Skeletal muscle cell (primary cell): Measurements from ENCODE around the gene ZBTB47.

Source experiments
- DNase-seq: peaks from one replicate; pipeline ENCODE4 v3.0.0-alpha.2; 2010; ENCODE audit warnings: low read depth
- H3K4me3 ChIP-seq: 2 replicates; pipeline ENCODE4 v1.5.1; 2011; ENCODE audit warnings: low read depth, mild to moderate bottlenecking, control low read depth, low read length, moderate library complexity

ZBTB47 gene

DNA sequence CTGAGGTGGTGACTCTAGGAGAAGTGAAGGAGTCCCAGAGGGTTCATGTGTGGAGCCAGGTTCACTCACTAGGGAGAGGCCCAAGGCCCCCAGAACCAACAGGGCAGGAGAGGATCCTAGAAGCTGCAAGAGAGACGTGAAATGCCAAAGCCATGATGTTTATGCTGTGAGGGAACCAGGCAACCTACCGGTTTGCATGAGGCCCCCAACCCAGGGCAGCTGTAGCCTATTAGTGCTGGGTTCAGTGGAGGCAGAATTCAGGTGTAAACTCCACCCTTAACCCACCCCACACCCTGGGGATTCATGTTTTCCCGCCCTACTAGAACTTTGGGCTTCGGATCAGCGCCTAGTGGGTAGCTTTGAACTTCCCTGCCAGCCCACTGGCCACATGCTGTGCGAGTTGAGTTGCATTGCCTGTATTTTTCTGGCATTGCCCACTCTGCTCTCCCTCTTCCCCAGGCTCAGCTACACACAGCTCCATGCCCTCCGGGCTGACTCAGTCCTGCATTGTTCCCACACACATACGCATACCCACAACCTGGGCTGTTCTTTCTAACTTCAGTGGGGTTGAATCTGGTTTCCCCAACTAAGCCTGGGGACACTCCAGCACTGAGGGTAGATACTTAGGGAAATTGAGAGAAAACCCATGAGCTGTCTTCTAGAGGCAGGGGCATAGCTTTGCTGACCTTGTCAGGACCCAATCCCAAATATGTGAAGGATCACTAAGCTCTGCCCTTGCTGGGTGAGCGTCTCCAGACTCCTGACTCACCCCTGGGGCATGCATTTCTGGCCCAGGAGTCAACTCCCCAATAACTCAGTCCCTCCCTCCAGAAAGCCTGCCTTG lies 2.0 kb upstream of the ZBTB47 start:
- no peak overlapping the region for H3K4me3 ChIP-seq
- DNase-seq = no peak

DNA sequence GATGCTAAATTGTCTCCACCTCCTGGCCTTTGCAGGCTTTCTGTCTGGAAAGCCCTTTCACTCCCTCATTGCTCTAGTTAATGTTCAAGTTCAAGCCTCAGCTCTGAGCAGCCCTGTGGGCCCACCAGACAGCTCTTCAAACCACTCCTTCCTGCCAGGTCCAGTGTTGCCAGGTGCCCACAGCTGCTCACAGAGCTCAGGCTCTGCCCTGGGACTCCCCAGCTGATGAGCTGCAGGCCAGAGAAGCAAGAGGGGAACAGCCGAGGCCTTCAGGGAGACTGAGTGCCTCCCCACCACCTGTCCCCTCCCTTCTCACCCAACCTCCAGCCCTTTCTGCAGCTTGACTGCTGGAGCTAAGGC lies 1.3 kb upstream of the ZBTB47 start:
- H3K4me3 ChIP-seq = peak overlapping the region; percentile 90
- DNase-seq = no peak

DNA sequence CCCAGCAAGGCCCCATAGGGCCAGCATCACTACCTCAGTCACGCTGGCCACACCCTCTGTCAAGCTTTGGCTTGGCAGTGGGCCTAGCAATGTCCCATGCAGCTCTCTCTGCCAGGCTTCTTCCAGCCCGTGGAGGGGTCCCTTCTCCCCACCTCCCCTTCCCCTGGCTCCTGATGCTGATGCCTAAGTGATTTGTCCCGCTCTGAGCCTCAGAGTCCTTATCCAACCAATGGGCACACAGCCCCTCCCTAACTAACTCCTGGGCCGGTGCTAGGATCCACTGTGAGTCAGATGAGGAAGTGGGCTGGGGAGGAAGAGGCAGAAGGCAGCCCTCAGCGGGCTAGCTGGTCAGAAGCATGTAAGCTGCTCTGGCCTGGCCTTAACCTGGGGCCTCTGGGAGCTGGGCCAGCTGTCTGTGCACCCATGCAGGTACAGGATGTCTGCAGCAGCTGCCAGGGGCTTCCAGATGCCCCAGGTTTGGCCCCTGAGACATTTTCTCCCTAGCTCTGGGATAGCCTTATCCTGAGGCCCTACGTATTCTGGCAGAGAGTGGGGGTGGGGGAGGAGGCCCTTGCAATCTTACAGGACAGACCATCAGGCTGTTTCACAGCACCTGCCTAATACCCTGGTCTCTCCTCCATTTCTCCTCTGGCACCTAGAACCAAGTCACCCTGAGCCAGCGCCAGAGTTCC lies 740 bp upstream of the ZBTB47 start:
- no peak for DNase-seq
- peak overlapping the region; percentile 90 for H3K4me3 ChIP-seq

DNA sequence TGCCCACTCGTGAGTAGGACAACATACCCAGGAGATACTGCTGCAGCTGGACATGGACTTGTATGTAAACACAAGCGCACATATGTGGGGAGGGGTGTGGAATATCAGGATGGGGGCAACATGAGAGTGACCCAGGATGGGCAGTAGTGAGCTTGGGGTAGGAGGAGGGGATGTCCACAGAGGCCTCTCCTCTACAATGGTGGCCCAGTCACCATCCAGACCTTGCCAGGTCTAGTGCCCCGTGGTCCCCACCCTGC lies 266 bp upstream of the ZBTB47 start:
- DNase-seq = no peak
- peak overlapping the region; percentile 90 for H3K4me3 ChIP-seq

DNA sequence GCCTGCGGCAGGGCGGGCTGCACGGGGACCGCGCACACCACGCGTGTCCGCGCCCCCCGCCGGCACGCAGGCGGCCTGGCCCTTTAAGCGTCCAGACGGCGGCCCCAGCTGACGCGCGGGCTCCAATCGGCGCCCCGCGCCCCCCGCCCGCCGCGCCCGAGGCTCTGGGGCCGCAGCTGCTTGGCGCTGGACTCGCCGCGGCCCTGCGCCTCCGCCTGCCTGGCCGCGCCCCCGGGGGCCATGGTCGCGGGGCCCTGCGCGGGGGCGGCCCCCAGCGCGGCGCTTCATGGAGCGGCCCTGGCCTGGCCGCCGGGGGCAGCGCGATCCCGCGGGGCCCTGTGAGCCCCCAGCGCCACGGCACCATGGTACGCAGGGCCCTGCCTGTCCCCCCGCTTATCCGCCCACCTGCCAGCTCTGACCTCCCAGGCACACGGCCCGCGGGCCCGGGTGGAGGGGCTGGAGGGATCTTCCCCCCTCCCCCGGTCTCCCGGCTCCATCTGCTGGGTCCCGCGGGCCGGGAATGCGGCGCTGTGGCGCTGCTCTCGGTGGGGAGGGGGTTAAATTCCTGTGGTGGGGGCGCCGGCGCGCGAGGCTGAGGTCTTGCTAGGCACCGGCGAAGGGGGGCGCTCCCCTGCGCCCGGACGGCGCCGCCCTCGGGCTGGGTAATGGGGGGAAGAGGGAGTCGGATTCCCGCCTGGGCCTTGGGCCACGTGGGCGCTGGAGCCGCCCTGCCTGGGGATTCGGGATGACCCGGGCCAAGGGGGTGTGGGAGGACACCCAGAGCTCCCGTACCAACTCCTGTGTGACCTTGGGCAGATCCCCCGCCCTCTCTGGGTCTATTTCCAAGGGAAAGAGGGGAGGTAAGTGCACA lies 1.1 kb downstream of the ZBTB47 start:
- H3K4me3 ChIP-seq = peak overlapping the region; percentile 90
- no peak for DNase-seq

DNA sequence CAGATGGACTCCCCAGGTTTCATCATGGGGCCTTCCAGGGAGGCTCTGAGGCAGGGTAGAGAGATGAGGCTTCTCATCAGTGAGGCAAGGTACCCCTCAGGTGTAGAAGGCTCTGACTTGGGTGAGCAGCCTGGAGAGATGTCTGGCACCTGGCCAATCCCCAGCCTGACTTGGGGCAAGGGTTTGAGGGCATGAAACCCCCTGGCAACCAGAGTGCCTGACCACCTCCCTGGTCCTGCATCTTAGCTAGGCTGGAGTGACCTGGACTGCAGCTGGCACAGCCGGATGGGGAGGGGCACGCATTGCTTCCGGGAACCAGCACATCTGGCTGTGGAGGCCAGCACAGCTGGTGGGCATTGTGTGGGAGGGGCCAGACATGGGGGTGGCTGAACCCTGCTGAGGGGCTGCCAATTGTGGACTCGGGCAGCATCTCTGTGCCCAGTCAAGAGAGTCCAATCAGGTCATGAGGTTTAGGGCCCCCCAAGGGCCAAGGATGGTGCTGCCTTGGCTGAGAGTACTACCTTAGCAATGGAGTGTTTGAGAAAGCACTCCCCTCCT lies 1.9 kb downstream of the ZBTB47 start:
- DNase-seq = no peak
- H3K4me3 ChIP-seq = peak overlapping the region; percentile 90

DNA sequence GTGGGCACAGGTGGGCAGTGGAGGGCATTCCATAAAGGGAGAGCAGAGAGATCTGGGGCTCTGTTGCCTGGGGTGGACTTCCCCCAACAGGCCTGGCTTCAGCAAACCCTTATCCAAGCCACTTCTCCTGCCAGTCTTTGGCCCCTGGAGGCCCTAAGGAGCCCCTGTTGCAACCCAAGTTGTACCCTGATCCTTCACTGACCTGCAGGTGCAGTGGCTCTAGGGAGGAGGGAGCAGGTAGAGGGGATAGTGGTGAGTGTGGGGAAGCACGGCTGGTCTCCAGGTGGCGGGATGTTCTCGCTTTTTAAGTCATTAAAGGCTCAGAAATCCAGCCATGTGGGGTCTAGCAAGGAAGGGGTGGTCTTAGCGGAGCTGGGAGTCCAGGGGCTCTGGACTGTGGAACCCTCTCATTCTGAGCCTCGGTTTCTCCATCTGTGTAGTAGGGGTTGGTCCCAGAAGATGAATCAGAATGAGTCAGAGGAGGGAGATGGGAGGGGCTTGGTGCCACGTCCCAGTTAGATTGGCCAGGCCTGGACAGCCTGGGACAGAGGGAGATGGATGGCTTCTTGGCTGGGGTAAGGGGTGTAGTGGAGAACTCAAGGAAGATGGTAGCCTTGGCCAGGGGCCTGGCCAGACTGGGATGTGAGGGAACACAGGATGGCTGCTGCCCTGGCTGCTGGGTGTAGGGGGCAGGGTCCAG lies 2.6 kb downstream of the ZBTB47 start:
- DNase-seq = no peak
- H3K4me3 ChIP-seq = no peak overlapping the region

DNA sequence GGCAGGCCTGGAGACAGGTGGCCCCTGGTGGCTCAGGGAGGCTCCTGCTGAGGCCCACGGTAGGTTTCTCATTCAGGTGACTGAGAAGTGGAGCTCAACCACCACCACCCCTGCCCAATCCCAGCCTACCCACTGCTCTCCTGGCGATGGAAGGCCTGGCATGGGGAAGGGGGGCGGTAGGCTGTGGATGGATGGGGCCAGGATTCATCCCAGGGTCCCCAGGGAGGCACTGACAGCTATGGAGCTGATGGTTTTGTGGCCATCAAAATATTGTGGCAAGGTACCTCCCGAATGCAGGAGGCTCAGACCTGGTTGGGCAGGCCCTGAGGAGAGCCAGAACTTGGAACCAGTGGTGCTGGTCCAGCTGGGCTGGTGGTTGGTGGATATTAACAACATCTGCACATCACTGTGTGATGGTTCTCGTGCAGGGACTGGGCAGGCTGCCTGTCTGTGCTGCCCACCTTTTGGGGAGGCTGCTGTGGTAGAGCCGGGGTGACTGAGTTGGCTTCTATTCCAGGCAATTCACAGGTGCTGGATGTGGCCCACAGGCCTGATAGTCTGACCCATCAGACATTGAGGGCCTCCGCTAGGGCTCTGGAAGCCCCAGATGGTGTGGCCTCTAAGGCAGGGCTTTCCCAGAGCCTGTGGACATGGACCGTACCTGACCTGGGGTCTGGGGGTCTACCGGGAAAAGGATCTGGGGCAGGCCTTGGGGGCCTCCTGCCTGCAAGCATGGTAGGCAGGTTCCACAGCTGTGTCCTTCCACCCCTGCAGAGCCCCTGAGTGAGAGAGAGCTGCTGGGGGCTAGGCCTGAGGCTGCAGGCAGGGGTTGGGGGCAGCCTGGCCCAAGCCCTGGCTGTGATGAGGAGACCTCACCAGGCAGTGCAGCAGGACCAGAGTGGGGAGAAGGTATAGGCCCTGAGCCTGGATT lies 3.4 kb downstream of the ZBTB47 start:
- no peak overlapping the region for H3K4me3 ChIP-seq
- DNase-seq = no peak

DNA sequence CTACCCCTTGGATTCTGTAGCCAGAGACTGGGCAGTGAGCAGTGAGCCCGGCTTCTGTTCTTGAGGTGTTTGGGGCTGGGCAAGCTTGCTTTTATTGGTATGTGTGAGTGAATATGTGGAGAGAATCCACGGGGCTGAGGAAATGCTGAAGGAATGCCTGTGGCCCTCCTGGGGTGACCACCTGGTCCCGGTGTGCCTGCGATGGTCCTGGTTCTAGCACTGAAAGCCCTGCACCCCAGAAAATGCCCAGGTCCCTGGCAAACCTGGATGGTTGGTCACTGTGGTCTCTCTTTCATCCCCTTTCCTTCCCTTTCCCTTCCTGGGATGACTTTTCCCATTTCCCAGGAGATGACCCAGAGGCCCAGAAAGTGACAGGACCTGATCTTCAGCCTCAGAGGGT lies 4.2 kb downstream of the ZBTB47 start:
- DNase-seq = no peak
- no peak overlapping the region for H3K4me3 ChIP-seq

DNA sequence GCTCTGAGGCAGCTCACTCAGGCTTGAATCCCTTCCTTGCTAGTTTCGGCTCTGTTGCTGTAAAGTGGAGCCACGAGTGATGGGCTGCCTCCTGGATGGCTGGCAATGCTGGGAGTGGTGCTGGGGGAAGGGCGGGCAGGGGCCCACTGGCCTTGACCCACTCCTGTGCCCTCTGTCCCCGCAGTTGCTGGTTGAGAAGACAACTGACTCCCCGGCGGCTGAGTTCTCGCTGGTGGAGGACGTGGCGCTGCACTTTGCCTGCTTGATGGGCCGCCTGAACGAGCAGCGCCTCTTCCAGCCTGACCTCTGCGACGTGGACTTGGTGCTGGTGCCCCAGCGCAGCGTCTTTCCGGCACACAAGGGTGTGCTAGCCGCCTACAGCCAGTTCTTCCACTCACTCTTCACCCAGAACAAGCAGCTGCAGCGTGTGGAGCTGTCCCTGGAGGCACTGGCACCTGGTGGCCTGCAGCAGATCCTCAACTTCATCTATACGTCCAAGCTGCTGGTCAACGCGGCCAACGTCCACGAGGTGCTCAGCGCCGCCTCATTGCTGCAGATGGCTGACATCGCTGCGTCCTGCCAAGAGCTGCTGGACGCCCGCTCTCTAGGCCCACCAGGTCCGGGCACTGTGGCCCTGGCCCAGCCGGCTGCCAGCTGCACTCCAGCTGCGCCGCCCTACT lies 4.7 kb downstream of the ZBTB47 start:
- DNase-seq = no peak
- H3K4me3 ChIP-seq = no peak overlapping the region

DNA sequence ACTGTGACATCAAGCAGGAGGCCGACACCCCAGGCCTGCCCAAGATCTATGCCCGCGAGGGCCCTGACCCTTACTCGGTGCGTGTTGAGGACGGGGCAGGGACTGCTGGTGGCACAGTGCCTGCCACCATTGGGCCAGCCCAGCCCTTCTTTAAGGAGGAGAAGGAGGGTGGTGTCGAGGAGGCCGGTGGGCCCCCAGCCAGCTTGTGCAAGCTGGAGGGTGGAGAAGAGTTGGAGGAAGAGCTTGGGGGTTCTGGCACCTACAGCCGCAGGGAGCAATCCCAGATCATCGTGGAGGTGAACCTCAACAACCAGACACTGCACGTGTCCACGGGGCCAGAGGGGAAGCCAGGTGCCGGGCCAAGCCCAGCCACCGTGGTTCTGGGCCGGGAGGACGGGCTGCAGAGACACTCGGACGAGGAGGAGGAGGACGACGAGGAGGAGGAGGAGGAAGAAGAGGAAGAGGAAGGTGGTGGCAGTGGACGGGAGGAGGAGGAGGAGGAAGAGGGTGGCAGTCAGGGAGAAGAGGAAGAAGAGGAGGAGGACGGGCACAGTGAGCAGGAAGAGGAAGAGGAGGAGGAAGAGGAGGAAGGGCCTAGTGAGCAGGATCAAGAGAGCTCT lies 5.4 kb downstream of the ZBTB47 start:
- no peak for DNase-seq
- H3K4me3 ChIP-seq = no peak overlapping the region

DNA sequence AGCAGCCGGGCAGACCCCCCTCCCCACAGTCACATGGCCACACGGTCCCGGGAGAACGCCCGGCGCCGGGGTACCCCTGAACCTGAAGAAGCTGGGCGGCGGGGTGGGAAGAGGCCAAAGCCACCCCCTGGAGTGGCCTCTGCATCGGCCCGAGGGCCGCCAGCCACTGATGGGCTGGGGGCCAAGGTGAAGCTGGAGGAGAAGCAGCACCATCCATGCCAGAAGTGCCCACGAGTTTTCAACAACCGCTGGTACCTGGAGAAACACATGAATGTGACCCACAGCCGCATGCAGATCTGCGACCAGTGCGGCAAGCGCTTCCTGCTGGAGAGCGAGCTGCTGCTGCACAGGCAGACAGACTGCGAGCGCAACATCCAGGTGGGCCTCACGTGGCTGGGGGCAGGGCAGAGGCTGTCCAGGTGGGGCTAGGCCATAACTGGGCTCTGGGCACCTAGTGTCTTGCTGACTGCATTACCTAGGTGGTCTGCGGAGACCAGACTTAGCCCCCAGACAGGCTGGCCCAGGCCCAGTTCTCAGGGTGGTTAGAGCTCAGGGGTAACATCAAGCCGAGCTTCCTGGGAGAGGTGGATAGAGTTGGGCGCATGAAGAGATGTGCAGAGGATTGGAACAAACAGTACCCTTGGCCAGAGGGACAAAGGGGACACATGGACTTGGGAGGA lies 6.1 kb downstream of the ZBTB47 start:
- no peak for DNase-seq
- no peak overlapping the region for H3K4me3 ChIP-seq

DNA sequence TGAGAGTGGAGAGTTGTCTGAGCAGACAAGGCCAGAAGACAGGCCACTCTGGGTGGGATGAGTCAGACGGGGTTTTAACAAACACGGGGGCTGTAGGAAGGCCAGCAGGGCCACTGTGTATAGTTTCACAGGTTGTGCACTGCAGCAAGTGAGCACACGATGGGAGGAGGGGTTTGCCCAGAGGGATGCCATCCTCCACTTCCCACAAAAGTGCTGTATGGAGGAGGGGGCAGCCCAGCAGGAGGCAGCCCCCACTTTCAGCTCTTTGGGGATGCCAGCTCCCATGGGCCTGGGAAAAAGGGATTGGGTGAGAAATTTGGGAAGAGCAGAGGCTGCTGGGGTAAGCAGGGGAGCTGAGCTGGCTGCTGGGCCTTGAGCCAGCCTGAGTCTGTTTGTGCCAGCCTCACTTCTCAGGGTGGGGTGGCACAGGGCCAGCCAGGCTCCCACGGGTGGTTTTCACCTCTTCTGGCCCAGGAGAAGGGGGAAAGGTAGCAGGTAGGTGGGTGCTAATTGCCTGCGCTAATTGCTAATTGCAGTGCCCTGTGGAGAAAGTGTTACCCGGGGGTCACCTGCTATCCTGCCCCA lies 6.7 kb downstream of the ZBTB47 start:
- DNase-seq = no peak
- H3K4me3 ChIP-seq = no peak overlapping the region

DNA sequence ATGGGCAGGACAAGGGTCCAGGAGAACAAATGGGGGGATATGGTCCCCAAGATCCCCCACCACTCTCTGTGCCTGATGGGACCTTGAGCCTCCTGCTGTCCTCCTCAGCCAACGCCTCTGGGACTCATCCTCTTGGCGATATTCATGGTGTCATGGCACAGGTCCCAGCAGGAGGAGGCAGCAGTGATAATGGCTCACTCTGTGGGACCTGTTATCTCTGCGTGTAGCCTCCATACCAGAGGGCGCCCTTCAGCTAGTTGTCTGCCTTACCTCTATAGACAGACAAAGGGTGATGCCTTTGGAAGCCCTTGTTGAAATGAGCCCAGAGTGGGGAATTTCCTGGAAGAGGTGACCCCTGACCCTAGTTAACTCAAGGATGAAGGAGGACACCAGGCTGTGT lies 7.4 kb downstream of the ZBTB47 start:
- no peak for DNase-seq
- no peak overlapping the region for H3K4me3 ChIP-seq

DNA sequence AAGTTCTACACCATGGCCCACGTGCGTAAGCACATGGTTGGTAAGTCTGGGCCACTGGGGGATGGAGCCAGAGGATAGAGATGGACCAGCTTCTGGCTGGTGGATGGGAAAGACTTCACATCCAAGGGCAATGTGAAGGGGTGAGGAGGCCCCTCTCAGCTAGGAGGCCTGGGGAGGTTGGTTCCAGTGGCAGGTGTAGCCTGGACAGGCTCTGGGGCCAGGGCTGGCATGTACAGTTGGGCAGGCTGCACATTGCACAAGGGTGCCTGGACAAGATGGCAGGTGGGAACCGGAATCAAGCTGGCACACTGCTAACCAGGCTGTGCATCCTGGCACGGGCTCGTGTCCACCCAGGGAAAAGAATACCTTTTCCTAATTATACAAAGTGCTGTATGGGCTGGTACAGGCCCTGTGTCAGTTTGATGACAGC lies 8.1 kb downstream of the ZBTB47 start:
- DNase-seq = no peak
- no peak overlapping the region for H3K4me3 ChIP-seq

DNA sequence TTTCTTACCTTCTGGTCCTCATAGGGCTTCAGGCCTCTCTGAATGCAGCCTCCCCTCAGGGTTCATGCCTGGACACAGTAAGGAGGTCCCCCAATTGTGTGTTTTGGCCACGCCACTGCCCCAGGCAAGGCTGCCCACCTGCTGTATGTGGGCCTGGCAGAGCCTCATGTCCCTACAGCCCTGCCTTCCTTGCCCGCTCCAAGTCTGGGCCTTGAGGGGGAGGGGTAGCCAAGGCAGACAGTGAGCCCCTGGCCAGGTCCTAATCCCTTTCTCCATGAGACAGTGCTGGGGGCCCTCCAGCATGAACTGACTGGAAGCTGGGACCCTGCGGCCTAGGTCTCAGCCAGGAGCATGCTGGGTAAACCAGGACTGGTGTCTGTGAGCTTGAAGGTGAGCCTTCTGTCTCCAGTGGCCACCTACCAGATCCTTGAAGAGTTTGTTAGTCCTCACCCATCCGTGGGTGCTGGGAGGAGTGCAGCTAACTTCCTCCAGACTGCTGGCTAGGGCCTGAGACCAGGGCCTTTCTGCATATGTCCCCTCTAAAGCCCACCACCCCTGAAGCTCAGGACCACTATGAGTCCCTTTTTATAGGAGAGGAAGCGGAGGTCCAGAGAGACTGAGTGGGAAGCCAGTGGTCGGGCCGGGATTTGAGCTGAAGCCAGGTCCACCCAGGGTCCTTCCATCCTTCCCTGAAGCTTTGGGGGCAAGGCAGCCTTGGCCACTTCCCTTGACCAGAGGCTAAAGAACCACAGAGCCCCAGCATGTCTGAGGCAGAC lies 8.7 kb downstream of the ZBTB47 start:
- DNase-seq = no peak
- no peak overlapping the region for H3K4me3 ChIP-seq
